CD4-positive, CD25-positive, alpha-beta regulatory T cell (primary cell): Measurements from ENCODE around the gene CCR1. TPM values are rescaled to one million over a fixed set of nuclear protein-coding genes. Genes with fewer than 3 reads are reported as not detected.

ENCODE experiments used
- ATAC-seq, 2 donors: fragments of 150-1000 bp; cut with Tn5 transposase; one replicate each; pipeline ENCODE4 v1.10.0; 2021; ENCODE audit warnings: low read depth in 2 of 2, moderate number of reproducible peaks in 2 of 2, moderate library complexity in 1 of 2
- DNase-seq, 3 donors: peaks; one replicate each; pipeline versions ENCODE4 v3.0.0 to v3.0.0-alpha.2; 2012 to 2022; ENCODE audit warnings: mixed read lengths in 1 of 3
- H3K27ac ChIP-seq: one replicate; pipeline ENCODE4 v1.7.0; 2013; ENCODE audit warnings: mild to moderate bottlenecking, low read length; ENCODE audit not compliant: insufficient read depth, poor library complexity, severe bottlenecking
- H3K27me3 ChIP-seq: one replicate; pipeline ENCODE4 v1.7.0; 2013; ENCODE audit warnings: low read length; ENCODE audit not compliant: control insufficient read depth, insufficient read depth
- H3K36me3 ChIP-seq: one replicate; pipeline ENCODE4 v1.7.0; 2013; ENCODE audit warnings: mild to moderate bottlenecking, low read length, moderate library complexity; ENCODE audit not compliant: control insufficient read depth, insufficient read depth
- H3K4me1 ChIP-seq: 2 replicates; pipeline ENCODE4 v1.7.0; 2013; ENCODE audit warnings: mild to moderate bottlenecking, low read length; ENCODE audit not compliant: insufficient read depth, control insufficient read depth, poor library complexity, severe bottlenecking
- H3K4me3 ChIP-seq: one replicate; pipeline ENCODE4 v1.7.0; 2013; ENCODE audit warnings: low read depth, mild to moderate bottlenecking, low read length, moderate library complexity
- H3K9me3 ChIP-seq, 2 experiments: 1 replicate in 1 of 2; 2 replicates in 1 of 2; pipeline ENCODE4 v1.7.0; 2013; ENCODE audit warnings: low read length in 2 of 2, mild to moderate bottlenecking in 1 of 2, moderate library complexity in 1 of 2; ENCODE audit not compliant: control insufficient read depth in 2 of 2
- H3K27ac Mint-ChIP-seq, 3 donors: one replicate each; pipeline ENCODE4 v1.8.0; 2020 to 2022; ENCODE audit warnings: mild to moderate bottlenecking in 3 of 3, mixed read lengths in 3 of 3, moderate library complexity in 2 of 3
- H3K27me3 Mint-ChIP-seq: one replicate; pipeline ENCODE4 v1.8.0; 2022; ENCODE audit warnings: mild to moderate bottlenecking, mixed read lengths
- H3K36me3 Mint-ChIP-seq: one replicate; pipeline ENCODE4 v1.8.0; 2020; ENCODE audit warnings: mixed read lengths
- H3K4me1 Mint-ChIP-seq, 4 donors: one replicate each; pipeline ENCODE4 v1.8.0; 2020 to 2022; ENCODE audit warnings: mixed read lengths in 4 of 4, mild to moderate bottlenecking in 1 of 4
- H3K4me3 Mint-ChIP-seq, 4 donors: one replicate each; pipeline ENCODE4 v1.8.0; 2020 to 2022; ENCODE audit warnings: mild to moderate bottlenecking in 4 of 4, mixed read lengths in 4 of 4, moderate library complexity in 3 of 4
- H3K9me3 Mint-ChIP-seq, 7 donors: one replicate each; pipeline ENCODE4 v1.8.0; 2020 to 2022; ENCODE audit warnings: mixed read lengths in 7 of 7, mild to moderate bottlenecking in 3 of 7, moderate library complexity in 2 of 7
- polyA plus RNA-seq, 4 donors: library from polyadenylated mRNA; unstranded; fragments of 300-500 nt; fragmentation: Illumina TruSeq; gene quantifications; one replicate each; pipeline ENCODE4 v1.2.3, GENCODE V29; 2021
- total RNA-seq: library from RNA; stranded (reverse); gene quantifications from one replicate; pipeline ENCODE4 v1.2.3, GENCODE V29; 2022

The CCR1 gene
- total and polyA plus RNA-seq, 5 donors from 2014 or later: 0.11 to 1.0 (median 0.25) TPM; not detected in 1

DNA sequence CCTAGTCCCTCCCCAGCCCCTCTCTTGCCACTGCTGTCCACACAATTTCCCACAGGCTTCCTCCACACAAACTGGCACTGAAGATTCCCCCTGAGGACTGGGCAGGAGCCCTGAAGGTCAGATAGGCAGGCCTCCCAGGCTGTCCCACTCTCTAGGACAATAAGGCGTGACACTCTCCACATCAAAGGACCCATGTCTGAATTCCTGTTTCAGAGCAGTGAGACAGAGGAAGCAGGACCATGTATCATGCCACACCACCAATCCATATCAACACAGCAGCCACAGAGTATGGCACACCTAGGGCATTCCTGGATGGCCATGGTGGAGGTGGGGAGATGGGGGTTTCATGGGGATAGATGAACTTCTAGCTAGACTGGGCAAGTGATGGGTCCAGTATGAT, 13.8 kb upstream of the CCR1 start:
- Histone ChIP-seq H3K9me3 (no peaks in the 10 kb centered on the region), H3K36me3 (no peaks in the 10 kb centered on the region), H3K4me3 (no peak overlapping the region), H3K4me1 (no peaks in the 10 kb centered on the region), H3K27me3 (no peaks in the 10 kb centered on the region), H3K27ac (no peak overlapping the region)
- Mint-ChIP-seq H3K36me3 (no peaks in the 10 kb centered on the region), H3K9me3 (peaks cover 0 to 7% (median 3%) of the 10 kb centered on the region in 7 donors), H3K4me1 (peaks cover 0 to 9% (median 1%) of the 10 kb centered on the region in 4 donors), H3K4me3 (no peak overlapping the region), H3K27me3 (no peaks in the 10 kb centered on the region), H3K27ac (peak overlapping the region in 1 of 3 donors; percentile 13)
- ATAC-seq (no peak), DNase-seq (no peak)

DNA sequence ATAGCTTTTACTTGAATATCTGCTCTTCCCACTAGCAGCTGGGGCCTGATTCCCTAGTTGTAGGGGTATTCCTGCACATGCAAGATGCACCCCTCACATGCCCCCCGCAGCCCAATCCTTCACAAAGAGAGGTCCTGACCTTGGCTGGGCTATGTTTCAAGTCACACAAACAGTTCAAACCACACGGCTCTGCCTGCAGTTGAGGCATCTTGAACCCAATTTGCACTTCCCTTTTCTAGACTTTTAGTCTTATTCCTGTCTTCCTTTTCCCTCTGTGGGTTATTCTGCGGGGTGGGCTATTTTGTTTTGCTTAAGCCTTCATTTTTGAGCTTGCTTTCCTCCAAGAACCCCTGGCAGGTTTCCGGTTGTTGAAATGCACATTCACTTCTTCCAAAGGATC, 13.3 kb upstream of the CCR1 start:
- H3K27me3 ChIP-seq: no peaks in the 10 kb centered on the region
- no peaks in the 10 kb centered on the region for H3K27me3 Mint-ChIP-seq
- no peak overlapping the region for H3K4me3 Mint-ChIP-seq
- H3K27ac ChIP-seq: no peak overlapping the region
- peaks cover 0 to 6% (median 1%) of the 10 kb centered on the region in 4 donors for H3K4me1 Mint-ChIP-seq
- peaks cover 0 to 5% (median under 1%) of the 10 kb centered on the region in 7 donors for H3K9me3 Mint-ChIP-seq
- no peaks in the 10 kb centered on the region for H3K36me3 Mint-ChIP-seq
- no peaks in the 10 kb centered on the region for H3K36me3 ChIP-seq
- ATAC-seq (no peak), DNase-seq (no peak)
- no peaks in the 10 kb centered on the region for H3K9me3 ChIP-seq
- no peaks in the 10 kb centered on the region for H3K4me1 ChIP-seq
- no peak overlapping the region for H3K27ac Mint-ChIP-seq
- no peak overlapping the region for H3K4me3 ChIP-seq

DNA sequence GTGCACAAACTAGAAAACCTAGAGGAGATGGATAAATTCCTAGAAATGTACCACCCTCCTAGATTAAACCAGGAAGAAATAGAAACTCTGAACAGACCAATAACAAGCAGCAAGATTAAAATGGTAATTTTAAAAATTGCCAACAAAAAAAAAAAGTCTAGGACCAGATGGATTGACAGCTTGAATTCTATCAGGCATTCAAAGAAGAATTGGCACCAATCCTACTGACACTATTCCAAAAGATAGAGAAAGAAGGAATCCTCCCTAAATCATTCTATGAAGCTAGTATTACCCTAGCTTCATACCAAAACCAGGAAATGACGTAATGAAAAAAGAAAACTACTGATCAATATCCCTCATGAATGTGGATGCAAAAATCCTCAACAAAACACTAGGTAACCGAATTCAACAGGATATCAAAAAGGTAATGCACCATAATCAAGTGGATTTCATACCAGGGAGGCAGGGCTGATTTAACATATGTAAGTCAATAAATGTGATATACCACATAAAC, 10.1 kb upstream of the CCR1 start:
- Mint-ChIP-seq H3K36me3 (no peaks in the 10 kb centered on the region), H3K27me3 (no peaks in the 10 kb centered on the region), H3K4me1 (peaks cover 0 to 6% (median 2%) of the 10 kb centered on the region in 4 donors), H3K4me3 (no peak overlapping the region), H3K9me3 (peaks cover 0 to 3% (median 0%) of the 10 kb centered on the region in 7 donors), H3K27ac (no peak overlapping the region)
- H3K4me1 ChIP-seq: peaks cover 10% of the 10 kb centered on the region
- DNase-seq (no peak), ATAC-seq (no peak)
- H3K36me3 ChIP-seq: no peaks in the 10 kb centered on the region
- no peaks in the 10 kb centered on the region for H3K27me3 ChIP-seq
- H3K27ac ChIP-seq: no peak overlapping the region
- H3K4me3 ChIP-seq: no peak overlapping the region
- no peaks in the 10 kb centered on the region for H3K9me3 ChIP-seq

DNA sequence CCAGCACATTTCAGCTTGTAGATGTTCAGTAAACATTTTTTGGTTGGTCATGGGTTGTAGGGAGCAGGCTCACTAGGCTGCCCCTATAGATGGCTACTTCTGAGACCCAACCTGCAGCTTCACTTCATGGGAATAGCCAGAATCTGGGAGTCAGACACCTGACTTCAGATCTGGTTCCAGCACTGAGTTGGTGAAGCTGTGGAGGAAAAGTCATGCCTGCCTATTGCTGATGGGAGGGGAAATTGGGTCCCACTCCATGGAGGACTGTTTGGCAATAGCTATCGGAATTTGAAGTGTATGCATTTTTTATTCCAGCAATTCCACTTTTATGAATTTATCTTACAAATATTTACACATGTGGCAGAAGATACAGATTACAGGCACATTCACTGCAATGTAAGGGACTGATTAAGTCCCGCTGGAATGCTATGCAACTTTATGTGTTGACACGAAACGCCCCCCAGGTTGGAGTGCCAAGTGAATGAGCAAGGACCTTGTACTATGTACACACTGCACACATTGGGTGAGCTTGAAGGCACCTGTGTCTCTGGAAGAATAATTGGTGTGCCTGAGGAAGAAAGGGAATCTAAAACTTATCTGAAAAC, 7.8 kb upstream of the CCR1 start:
- Mint-ChIP-seq H3K27me3 (no peaks in the 10 kb centered on the region), H3K4me3 (no peak overlapping the region), H3K36me3 (no peaks in the 10 kb centered on the region), H3K4me1 (peaks cover 0 to 6% (median 2%) of the 10 kb centered on the region in 4 donors), H3K9me3 (peaks cover 0 to 3% (median 0%) of the 10 kb centered on the region in 7 donors), H3K27ac (no peak overlapping the region)
- no peaks in the 10 kb centered on the region for H3K9me3 ChIP-seq
- H3K27me3 ChIP-seq: no peaks in the 10 kb centered on the region
- H3K36me3 ChIP-seq: no peaks in the 10 kb centered on the region
- ATAC-seq (no peak), DNase-seq (no peak)
- H3K27ac ChIP-seq: no peak overlapping the region
- H3K4me1 ChIP-seq: peaks cover 20% of the 10 kb centered on the region
- no peak overlapping the region for H3K4me3 ChIP-seq

DNA sequence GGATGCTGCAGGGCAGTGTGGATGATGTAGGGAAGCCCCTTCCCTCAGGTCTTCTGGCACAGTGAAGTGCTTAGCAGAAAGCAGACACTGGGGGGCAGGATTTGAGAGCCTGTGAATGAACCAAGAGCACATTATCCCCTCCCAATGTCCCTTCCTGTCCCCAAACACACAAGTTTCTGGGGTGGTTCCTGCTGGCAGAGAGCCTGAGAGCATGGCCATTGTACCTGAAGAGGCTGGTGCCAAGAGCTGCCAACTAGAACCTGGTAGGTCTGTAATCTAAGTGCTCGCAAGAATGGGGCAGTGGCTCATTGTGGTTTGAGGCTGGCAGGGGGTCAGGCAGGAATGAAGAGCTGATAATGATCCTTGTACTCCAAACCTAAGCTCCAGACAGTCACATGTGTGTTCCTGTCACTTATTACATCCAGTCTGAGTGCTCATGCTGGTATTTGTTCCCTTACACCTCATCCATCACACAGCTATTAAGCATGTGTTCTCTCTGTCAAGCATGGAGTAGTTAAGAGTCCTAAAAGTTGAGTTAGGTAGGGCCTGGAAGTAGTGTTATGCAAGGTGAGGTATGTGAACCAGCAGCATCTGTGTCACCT, 6.7 kb upstream of the CCR1 start:
- Histone ChIP-seq H3K27me3 (no peaks in the 10 kb centered on the region), H3K4me1 (peaks cover 20% of the 10 kb centered on the region), H3K4me3 (no peak overlapping the region), H3K27ac (no peak overlapping the region), H3K36me3 (no peaks in the 10 kb centered on the region), H3K9me3 (no peaks in the 10 kb centered on the region)
- ATAC-seq (no peak), DNase-seq (peak in 1 of 3 donors; percentile 59)
- Mint-ChIP-seq H3K27me3 (no peaks in the 10 kb centered on the region), H3K27ac (no peak overlapping the region), H3K4me3 (no peak overlapping the region), H3K4me1 (peaks cover 0 to 6% (median 2%) of the 10 kb centered on the region in 4 donors), H3K36me3 (no peaks in the 10 kb centered on the region), H3K9me3 (peaks cover 0 to 3% (median 0%) of the 10 kb centered on the region in 7 donors)

DNA sequence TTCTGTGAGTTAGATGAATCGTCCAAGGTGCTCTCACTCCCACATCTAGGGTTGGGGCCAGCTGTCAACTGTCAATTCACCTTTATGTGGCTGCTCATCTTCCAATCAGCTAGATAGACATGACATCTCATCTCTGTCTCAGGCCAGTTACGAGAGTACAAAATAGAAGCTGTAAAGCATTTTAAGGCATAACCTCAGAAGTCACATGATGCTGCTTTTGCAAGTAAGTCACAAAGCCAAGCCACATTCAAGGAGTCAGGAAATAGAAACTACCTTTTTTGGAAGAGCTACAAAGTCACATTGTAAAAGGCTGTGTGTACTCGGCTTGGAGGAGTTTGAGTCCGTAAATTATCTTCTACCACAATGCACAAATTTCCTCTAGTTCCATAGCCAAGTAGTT, 5.1 kb upstream of the CCR1 start:
- H3K4me1 Mint-ChIP-seq: peaks cover 2 to 17% (median 8%) of the 10 kb centered on the region in 4 donors
- Histone ChIP-seq H3K4me3 (peak overlapping the region; percentile 57), H3K27ac (peak overlapping the region; percentile 35), H3K9me3 (no peaks in the 10 kb centered on the region), H3K4me1 (peaks cover 24% of the 10 kb centered on the region), H3K36me3 (no peaks in the 10 kb centered on the region), H3K27me3 (no peaks in the 10 kb centered on the region)
- H3K27me3 Mint-ChIP-seq: no peaks in the 10 kb centered on the region
- peak; percentile 57 to 69 for ATAC-seq
- H3K9me3 Mint-ChIP-seq: peaks cover 0 to 3% (median 0%) of the 10 kb centered on the region in 7 donors
- H3K27ac Mint-ChIP-seq: no peak overlapping the region
- no peaks in the 10 kb centered on the region for H3K36me3 Mint-ChIP-seq
- no peak overlapping the region for H3K4me3 Mint-ChIP-seq
- DNase-seq: peak in 2 of 3 donors; percentile 23 to 68

DNA sequence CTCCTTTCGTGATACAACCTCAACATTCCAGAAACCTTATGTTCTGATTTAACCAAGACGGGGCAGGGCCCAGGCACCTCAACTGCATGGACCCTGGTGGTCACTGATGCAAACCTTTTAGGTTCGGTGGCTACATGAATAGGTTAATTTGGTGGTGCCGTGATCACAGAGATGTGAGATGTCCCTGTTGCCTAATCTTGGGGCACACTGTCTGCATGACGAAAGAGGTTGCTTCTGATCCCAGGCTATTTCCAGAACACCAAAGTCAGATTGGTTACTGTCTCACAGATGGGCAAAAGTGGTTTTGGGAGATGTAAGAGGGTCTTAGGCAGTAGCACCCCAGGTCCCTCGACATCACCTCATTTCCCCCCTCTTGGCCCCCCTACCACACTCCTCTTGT, 4.0 kb upstream of the CCR1 start:
- no peaks in the 10 kb centered on the region for H3K27me3 ChIP-seq
- DNase-seq (no peak), ATAC-seq (no peak)
- H3K27me3 Mint-ChIP-seq: no peaks in the 10 kb centered on the region
- H3K4me3 ChIP-seq: no peak overlapping the region
- H3K27ac ChIP-seq: no peak overlapping the region
- peaks cover 29% of the 10 kb centered on the region for H3K4me1 ChIP-seq
- H3K36me3 ChIP-seq: no peaks in the 10 kb centered on the region
- no peak overlapping the region for H3K4me3 Mint-ChIP-seq
- no peaks in the 10 kb centered on the region for H3K36me3 Mint-ChIP-seq
- no peak overlapping the region for H3K27ac Mint-ChIP-seq
- H3K4me1 Mint-ChIP-seq: peaks cover 7 to 24% (median 14%) of the 10 kb centered on the region in 4 donors
- H3K9me3 ChIP-seq: no peaks in the 10 kb centered on the region
- H3K9me3 Mint-ChIP-seq: no peaks in the 10 kb centered on the region
